ENCODE data around the gene GPRC5C.

Gene GPRC5C

DNA sequence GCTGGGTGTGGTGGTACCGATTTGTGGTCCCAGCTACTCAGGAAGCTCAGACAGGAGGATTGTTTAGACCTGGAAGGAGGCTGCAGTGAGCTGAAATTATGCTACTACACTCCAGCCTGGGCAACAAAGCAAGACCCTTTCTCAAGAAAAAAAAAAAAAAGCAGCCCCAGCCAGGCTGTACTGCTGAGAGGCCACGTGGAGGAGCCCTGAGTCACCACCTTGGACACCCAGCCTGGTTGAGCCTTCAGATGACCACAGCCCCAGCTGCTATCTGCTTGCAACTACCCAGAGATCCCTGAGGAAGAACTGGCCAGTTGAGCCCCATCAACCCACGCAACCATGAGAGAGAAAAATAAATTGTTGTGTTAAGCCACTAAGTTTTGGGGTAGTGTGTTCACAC lies 23.6 kb upstream of the GPRC5C start:
- DNase-seq, result no peak

DNA sequence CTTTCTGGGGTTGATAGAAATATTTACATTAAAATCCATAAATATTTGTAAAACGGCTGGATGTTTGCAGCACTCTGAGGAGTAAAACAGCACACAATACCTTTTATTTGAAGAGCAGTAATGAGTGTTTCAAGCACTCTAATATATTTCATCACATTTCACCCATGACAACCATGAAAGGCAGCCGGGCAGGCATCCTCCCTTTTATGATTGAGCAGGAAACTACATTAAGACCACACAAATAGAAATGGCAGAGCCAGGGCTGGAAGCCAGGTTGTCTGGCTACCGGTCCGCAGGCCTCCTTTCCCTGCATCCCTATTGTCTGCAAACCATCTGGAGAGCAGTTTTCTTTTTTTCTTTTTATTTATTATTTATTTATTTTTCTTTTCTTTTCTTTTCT lies 23.1 kb upstream of the GPRC5C start:
- DNase-seq, result no peak

DNA sequence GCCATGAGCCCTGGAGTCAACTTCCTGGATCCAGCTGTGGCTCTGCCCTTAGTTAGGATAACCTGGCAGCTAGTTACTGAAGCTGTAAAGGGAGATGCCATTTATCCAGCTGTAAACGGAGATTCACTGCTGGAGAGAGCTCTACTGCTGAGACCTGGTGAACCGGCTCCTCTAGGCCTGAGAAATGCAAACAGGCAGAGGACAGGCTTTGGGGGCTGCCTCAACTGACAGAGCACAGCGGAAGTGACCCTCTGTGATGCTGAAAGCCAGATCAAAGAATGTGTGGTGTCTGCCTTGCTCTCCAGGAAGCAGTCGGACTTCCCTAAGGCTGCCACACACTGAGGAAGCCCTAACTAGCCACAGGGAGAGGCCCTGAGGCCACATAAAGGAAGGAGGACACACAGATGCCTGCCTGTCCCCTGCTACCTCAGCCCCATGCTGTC lies 21.9 kb upstream of the GPRC5C start:
- no peak for DNase-seq

DNA sequence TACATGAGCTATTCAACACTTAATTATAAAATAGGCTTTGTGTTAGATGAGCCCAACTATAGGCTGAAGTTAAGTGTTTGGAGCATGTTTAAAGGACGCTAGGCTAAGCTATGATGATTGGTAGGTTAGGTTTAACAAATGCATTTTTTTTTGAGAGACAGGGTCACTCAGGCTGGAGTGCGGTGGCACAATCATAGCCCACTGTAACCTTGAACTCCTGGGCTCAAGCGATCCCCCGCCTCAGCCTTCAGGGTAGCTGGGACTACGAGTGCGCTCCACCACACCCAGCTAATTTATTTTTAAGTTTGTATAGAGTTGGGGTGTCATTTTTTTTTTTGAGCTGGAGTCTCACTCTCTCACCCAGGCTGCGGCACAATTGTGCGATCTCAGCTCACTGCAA lies 19.3 kb upstream of the GPRC5C start:
- no peak for DNase-seq

DNA sequence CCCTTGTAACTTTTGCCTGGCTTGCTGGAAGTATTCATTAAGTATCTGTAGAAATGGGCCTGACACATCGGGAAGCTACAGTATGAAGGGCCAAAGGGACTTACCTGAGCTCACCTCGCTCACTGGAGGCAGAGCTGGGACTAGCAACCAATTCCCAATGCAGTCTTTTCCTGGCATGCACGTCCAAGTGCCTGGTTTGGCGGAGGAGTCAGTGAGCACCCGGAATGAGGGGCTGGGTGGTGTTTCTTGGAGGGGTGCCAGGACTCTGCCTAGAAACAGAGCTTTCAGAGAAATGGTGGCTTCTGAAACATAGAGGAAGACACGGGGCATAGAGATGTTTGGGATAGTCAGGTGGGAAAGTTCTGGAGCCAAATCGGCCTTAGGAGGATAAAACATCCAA lies 18.4 kb upstream of the GPRC5C start:
- no peak for DNase-seq

DNA sequence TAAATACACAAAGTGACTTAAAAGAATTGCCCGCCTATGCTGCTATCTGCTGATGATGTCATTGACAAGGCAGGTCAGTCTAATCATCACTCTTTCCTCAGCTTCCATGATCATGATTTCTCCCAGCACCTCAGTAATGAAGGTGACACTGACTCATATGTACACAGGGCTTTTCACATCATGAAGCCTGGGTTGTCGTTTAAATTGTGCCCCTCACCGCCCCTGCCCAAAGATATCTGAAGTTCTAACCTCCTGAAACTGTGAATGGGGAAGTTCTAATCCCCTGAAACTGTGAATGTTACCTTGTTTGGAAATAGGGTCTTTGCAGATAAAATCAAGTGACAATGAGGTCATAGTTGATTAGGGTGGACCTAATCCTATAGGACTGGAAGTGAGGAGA lies 17.4 kb upstream of the GPRC5C start:
- DNase-seq, result no peak

DNA sequence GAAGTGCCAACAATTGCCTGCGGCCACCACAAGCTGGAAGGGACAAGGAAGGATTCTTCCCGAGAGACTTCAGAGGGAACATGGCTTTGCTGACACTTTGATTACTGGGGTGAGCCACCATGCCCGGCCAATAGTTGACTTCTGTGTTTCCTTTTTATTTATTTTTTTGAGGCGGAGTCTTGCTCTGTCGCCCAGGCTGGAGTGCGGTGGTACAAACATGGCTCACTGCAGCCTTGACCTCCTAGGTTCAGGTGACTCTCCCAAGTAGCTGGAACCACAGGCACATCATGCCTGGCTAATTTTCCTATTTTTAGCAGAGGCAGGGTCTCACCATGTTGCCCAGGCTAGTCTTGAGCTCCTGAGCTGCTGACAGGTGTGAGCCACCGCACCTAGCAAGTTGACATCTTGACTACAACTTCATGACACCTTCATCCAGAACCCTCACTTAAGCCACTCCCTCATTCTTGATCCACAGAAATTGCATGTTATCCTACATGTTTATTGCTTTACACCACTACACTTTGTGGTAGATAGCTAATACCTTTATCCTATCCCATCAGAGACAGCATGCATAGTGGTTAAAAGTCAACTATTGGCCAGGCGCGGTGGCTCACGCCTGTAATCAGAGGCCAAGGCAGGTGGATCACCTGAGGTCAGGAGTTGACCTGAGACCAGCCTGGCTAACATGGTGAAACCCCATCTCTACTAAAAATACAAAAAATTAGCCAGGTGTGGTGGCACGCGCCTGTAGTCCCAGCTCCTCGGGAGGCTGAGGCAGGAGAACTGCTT lies 16.1 kb upstream of the GPRC5C start:
- DNase-seq, result no peak

DNA sequence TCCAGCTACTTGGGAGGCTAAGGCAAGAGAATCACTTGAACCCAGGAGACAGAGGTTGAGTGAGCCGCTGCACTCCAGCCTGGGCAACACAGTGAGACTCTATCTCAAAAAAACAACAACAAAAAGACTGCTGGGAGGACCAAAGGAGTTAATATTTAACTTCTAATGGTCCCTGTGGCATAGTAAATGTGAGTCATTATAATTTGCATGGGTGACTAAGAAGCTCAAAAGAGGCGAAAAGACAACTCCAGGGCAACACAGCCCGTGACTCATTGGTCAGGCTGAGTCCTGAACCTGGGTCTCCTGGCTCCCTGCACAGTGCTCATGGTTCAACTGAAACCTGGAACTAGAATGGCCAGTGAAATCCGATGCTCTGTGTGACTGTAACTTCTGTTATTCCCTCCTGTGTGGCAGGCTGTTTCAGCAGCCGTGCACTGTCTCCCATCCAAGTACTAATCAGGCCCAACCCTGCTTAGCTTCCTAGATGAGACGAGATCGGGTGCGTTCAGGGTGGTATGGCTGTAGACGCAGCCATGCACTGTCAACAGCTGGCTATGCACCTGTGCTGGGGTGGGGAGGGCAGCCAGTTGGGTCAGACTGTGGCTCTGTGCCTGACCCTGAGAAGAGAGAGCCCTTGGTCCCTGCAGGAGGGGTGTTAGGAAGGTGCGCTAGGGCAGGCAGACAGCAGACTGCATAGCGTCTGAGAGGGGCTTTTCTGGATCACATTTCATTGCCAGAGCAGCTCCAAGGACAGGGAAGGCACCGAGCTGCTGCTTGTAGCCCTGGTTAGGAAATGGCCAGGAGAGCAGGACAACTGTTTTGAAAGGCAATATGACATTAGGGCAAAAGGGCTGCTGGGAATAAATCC lies 14.5 kb upstream of the GPRC5C start:
- peak; percentile 90 to 98 for DNase-seq

DNA sequence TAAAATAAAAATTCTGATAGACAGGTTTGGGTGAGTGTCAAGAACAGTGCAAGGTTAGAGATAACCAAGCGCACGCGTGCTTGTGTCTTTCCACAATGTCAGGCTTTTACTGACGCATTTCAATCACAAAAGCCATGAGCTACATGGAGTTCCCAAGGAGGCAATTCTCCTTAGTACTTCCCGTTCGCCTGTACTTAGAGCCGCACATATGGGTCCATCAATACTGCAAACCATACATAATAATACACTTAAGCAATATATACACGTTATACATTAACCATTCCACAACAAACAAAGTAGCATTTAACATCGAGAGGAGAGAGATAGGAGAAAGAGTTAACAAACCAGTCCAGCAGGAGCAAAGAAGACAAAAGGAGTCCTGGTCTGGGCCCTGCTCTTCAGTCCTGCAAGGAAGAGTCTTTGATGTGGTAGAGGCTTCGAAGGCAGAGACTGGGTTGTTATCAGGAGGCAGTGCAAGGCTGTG lies 11.9 kb upstream of the GPRC5C start:
- DNase-seq, result no peak

DNA sequence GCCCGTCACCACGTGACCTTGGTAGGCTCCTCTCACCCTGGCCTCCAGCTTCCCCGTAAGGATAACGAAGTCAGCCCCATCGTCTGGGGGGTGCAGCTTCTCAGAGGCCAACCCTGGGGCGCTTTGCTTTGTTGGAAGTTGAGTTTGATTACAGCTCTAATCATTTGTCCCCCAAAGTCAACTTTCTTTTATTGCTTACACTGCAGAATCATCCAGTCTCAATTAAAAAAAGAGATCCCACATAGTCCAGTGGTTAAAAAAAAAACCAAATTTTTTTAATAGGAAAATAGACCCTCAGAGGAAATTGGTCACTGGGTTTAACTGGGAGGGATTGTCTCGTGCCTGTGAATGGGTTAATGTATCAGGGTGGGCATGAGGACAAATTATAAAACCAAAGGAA lies 7.8 kb upstream of the GPRC5C start:
- DNase-seq, result no peak

DNA sequence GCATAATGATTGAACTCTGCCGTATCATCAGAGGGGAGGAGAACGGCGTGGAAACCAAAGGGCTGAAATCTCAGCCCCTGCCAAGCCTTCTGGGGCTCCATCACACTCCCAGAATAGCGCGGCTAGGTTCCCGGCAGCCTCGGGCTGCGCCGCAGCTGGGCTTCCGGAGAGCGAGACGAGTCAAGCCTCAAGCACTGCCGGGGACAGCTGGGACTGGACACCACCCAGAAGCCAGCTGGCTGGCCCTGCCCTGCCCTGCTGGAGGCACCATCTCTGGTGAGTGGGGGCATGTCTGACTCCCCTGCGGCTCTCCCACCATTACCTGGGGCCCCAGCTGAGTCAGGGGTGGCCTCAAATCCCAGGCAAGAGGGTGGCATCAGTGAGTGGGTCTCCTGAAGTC lies 7.2 kb upstream of the GPRC5C start:
- DNase-seq, result peak in 1 of 2 experiments; percentile 37

DNA sequence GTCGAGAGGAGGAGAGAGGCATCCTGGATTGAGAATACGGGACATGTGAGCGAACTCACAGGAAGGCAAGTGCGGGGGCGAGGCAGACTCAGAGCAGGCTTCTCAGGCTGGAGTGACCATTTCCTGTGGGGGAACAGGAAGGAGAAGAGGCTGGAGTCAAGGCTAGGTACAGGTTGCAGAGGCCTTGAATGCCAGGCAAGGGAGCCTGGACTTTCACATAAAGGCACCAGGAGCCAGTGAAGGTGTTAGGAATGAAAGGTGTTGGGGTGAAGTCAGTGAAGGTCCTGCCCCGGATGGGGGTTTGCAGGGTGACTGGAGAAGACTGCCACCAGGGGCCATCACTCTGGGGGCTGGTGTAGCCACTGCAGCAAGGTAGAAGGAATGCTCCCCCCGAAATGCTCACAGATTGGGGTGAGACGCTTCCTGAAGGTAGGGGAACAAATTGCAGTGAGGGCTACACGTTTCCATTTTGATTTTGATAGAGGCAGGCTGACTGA lies 5.3 kb upstream of the GPRC5C start:
- no peak for DNase-seq

DNA sequence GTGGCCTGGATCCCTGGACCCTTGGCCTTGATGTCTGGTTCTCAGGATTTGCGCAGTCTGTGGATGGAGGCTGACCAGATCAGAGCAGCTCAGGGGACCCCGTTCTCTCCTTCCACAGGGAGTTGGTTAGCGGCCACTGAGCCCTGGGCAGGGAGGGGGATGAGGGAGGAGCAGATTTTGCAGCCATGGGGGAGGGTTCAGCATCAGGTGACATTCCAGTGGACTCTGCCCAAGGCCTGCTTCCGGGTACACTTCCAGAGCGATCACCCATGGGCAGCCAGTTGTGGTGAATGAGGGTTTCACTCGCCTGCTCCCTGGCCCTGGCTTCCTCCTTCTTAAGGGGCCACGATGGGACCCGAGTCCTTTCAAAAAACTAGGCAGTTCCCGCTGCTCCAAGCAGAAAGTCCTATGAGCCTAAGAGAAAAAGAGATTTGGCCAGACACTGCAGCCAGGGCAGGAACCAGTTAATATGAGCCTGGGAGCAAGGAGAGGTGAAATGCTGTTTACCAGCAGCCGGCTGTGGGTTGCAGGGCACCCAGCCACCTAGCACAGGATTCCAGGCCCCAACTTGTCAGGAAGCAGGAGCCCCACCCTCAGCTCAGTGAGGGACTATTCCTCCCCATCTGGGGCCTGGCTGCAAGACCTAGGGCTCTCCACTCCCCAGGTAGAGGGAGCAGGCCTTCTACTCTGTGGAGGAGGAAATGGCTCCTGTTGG lies 4.7 kb upstream of the GPRC5C start:
- no peak for DNase-seq

DNA sequence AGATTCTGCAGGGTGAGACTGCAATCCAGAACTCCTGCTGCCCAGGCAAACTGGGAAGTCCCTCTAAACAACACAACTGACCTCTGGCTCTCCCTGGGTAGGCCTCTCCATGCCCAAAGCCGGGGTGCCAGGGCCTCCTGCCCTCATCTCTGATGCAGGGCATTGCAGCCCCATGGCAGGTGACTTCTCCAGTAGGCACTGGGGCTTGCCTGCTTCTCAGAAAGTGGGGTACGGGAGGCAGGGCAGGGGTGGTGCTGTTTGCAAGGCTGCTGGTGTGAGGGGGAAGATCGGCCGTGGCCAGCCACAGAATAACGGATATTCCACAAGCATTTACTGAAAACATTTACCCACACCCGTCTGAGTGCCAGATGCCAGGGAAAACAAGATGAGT lies 4.1 kb upstream of the GPRC5C start:
- DNase-seq, result no peak

DNA sequence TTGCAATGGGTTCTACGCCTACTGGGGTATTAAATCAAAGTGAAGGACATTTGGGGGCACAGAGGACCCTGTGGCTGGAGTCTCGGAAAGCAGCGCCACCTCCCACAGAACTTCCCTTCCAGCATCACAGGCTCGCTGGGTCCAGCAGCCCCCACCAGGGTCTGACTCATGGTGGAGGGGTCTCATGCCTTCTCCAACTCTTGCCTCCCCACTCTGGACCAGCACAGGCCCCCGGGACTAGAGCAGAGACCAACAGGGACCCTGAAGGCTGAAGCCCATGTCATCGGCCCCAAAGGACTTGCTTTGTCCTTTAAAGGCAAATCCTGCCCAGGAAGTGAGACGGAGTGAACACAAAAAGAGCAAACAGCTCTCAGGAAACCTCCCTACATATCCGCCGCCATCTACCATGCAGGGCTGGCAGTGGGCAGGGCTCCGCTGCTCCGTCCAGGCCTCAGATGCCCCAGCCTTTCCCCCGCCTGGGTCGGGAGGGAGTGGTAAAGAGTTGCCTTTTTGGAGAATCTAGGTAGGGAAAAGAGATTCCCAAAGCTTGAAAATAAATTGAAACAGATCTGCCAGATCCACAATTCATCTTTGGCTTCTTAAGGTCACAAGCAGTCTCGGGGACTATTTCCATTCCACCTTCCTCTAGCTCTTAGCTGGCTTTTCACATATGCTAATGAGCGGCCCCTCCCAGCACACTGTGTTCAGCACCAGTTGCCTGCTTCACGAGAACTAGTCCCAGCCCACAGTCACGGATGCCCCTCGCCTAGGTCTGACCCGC lies 2.1 kb upstream of the GPRC5C start:
- no peak for DNase-seq

DNA sequence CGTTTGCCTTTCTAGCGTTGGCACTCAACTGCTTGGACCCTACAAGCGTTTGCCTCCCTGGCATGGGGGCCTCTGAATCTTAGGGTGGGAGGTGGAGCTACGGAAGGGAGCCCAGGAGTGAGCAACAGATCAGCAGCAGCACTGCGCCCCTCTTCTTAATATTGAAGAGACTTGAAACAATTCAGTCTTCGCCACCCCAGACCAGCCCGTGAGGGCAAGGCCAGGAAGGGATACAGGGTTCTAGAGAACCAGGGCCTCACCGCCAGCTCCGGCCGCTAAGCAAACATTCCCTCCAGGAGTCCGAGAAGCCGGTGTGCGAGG lies 1.5 kb upstream of the GPRC5C start:
- DNase-seq, result peak in 1 of 2 experiments; percentile 41

DNA sequence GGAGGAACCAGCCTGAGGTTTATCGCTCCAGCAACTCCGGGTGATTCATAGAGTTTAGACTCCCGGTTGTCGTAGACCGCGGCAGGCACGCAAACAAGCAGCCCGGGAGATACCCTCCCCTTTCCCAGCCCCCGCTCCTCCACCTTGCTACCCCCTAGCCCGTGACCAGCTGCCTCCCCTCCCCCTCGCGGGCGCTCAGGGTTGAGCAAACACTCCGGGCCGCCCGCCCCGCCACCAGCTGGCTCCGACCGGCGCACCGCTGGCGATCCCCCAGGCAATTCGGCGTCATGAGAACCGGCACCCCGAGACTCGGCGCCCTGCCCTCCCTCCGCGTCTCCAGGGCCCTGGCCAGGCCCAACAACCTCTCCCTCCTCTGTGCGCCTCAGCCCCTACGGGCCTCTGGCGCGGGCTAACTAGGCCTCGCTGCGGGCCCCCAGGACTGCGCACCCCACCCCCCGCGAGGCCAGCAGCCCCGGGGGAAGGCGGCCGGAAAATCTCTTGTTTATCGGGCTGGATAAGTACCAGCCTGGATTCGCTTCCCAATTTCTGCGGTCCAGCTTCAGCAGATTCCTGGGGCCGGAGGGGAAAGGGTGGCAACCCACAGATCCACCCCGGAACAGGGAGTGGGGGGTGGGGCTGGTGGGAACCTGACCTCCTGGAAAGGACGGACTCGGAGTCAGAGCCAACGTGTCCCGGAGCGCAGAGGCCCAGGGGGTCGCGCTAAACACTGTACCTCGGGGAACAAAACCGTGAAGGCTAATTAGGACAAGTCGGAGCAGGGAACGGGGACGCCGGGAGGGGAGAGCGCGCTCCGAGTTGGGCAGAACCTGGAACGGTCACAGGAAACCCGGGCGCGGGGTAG lies 951 bp upstream of the GPRC5C start:
- peak; percentile 79 to 89 for DNase-seq

DNA sequence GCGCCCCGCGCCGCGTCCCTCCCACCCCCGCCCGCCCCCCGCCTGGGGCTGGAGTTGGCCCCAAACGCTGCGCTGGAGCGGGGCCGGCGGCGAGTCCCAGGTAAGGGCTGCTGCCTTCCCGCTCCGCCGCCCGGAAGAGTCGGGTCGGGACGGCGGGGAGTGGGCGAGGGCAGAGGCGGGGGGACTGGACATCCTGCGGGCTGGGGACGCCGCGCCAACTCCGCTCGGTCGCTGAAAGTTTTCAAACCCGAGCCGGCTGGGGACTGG lies 469 bp downstream of the GPRC5C start:
- no peak for DNase-seq

DNA sequence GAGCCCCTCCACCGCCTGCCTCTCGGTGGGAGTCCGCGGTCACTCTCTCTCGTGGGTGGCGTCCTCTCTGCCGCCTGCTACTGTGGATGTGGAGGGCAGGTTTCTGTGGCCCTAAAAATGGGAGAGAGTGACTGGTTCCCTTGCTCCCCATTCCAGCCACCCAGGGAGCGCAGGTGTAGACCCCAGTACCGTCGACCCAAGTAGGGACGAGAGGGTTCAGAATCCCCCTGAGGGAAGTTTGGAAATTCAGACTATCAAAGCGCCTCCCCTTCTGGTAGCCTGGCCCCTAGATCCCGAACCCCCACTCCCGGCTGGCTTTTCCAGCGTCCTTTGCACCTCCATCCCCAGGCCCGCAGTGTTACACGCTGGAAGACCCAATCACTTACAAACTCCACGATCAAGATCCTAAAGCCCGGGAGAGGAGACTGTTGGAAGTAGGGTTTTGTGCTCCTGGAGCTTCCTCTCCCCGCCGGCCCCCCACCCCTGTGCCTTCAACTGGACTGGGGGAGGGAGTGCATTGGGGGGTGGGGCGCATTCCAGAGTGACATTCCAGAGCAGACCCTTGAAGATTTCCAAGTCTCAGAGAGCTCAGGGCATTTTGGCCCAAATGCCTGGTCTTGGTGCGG lies 991 bp downstream of the GPRC5C start:
- no peak for DNase-seq

DNA sequence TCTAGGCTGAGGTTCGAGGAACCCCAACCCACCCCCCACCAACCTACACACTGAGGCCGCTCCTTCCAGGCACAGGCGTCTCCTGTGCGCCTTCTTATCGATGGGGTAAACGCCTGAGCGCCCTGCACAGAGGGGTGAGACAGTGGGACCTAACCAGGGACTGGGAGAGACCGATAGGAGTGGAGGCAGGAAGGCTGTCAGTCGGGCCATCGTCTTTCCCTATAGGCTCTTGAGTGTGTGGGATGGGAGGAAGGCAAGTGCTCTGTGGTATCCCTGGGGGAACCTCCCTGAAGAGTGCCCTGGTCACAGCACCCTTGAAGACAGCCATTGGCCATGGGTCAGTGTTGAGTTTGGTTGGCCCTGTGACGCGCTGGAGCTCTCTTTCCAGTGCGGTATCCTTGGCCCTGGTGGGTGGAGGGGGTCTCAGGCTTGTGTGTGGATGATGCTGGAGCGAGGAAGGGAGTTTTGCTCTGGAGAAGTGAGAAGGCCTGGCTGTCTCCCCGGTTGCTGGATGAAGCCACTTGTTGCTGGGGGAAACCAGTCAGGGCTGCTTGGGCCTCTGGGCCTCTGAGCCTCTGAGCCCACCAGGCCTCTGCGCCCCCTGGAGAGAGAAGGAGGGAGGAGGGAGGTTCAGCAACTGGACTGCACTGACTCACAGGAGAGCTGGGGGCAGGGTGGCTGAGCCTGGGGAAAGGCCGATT lies 1.7 kb downstream of the GPRC5C start:
- DNase-seq, result no peak
